Globus pallidus (tissue), 1 donor: ENCODE data around the gene PCSK5.

Experiments
- DNase-seq: peaks from one replicate; pipeline ENCODE4 v3.0.0-alpha.2; 2015; ENCODE audit warnings: low spot score

Gene PCSK5

DNA sequence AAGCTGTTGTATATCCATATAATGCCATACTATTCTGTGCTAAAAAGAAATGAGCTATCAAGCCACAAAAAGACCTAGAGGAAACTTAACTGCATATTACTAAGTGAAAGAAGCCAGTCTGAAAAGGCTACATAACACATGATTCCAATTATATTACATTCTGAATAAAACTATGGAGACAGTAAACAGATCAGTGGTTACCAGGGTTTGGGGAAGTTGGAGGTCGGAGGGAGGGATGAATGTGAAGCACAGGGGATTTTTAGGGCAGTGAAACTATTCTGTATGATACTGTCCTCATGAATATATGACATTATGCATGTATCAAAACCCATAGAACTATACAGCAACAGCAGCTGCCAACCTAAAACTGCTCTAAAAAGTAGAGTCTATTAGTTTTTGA, 509.4 kb downstream of the PCSK5 start:
- no peak for DNase-seq

DNA sequence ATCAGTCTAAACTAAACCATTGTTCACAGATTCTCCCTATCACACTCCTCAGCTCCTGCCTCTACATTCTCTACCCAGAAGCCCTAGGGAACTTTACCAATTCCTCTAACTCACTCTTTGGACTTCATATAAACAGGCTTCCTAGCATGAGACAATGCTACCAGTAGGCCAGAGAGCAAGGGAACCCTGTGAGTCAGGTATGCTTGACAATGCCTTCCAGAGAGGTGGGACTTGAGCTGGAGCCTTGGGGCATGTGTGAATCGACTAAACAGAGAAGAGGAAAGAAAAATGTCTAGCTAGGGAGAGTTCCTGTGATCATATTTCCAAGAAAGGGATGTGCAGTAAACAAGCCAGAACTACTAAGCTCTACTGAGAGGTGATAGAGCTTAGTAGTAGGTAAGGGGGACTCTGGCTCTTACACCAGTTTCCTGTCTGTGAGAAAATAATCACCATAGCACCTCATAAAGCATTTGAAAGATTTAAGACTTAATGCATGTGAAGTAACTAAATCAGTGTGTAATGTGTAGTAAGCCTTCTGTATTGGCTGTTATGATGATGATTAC, 510.1 kb downstream of the PCSK5 start:
- no peak for DNase-seq

DNA sequence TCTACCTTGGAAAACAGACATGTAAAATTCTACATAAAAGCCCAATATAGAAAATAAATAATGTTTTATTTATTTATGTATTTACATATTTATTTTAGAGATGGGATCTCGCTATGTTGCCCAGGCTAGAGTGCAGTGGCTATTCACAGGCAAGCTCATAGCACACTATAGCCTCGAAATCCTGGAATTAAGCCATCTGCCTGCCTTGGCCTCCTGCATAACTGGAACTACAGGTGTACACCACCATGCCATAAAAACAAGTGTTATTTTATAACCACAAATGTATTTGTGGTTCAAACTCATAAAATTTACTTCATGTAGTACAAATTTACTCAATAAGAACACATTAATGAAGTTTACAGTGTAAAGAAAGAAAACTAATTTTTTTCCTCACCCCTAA, 510.7 kb downstream of the PCSK5 start:
- DNase-seq = no peak

DNA sequence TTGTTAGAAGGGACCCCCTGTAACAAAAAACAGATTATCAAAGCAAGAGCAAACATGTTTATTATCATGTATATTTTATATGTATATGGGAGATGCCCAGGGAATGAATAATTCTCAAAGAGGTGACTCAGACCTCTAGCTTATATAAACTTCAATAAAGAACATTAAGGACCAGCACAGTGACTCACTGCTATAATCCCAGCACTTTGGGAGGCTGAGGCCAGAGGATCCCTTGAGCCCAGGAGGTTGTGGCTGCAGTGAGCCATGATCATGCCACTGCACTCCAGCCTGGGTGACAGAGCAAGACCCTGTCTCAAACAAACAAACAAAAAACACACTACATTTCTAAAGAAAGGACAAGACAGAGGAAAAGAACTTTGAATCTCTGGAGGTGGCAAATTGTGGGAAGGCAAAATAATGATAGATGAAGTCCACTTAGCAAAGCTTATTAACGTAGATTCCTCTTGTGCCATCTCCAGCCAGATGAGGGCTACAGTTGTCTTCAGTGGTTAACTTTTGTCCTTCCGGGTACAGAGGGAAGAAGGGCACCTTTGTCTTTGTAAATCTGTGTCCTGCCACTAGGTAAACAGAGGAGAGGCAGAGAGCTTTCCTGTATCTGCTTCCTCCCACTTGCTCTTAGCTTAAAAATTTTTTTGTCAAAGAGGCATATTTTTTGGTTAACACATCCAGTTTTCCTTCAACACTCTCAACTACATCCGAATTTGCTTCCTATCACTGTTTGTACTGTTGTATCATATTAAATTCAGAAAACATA, 511.3 kb downstream of the PCSK5 start:
- no peak for DNase-seq

DNA sequence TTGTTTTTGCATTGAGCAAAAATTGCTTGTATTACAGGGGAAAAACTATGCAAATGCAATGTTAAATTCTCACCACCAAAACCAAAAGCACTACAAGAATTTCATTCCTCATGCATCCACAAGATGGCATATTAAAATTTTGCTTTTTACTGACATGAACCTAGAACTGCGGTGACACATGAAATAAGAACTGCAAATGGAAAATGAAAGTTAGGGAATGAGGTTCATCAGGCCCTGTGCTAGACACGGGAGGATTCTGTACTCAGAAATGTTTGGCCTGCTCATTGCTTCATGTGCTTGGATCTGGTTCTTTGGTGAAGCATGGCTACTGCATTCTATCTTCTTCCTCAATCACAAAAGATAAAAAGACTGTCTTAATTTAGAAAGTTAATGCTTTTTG, 512.9 kb downstream of the PCSK5 start:
- no peak for DNase-seq

DNA sequence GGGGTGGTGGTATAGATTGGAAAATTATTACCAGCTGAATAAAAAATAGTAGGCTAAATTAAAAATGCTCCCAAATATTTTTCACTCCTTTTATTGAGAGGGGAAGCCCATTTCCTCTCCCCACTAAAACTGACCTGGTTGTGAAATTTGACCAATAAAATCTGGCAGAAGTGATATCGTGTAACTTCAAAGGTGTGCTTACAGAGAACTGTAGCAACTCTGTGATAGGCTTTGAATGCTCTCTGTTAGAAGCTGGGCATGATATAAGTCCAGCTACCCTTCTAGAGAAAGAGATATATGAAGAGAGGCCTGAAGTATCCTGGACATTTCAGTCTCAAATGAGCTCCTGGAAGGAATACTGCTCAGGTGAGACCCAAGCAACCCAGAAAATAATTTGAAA, 513.9 kb downstream of the PCSK5 start:
- no peak for DNase-seq

DNA sequence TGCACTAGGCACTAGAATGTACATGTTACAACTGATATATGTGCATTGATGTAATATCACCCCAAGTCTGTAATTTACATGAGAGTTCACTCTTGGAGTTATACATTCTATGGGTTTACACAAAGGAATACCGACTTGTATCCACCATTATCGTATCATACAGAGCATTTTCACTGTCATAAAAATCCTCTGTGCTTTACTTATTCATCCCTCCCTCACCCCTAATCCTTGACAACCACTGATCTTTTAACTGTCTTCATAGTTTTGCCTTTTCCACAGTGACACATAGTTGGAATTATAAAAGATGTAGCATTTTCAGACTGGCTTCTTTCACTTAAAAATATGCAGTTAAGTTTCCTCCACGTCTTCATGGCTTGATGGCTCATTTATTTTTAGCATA, 514.9 kb downstream of the PCSK5 start:
- DNase-seq = no peak

DNA sequence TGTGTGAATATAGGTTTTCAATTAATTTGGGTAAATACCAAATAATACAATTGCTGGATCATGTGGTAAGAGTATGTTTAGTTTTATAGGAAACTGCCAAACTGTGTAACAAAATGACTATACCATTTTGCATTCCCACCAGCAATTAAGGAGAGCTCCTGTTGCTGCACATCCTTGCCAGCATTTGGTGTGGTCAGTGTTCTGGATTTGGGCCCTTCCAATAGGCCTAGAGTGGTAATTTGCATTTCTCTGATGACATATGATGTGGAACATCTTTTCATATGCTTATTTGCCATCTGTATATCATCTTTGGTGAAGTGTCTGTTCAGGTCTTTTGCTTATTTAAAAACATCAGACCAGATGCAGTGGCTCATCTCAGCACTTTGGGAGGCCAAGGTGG, 515.4 kb downstream of the PCSK5 start:
- DNase-seq = no peak
